Stomach (tissue), 4 donors: ENCODE data around the gene PARS2.

ENCODE experiments used
- CTCF ChIP-seq, 7 experiments: fragments of 450-650 bp in 4 of 7; fragments of 200-600 bp in 3 of 7; sonication (generic) in 3 of 7; IDR thresholded peaks; one replicate each; pipeline ENCODE4 v1.5.1; 2016 to 2019; ENCODE audit warnings: antibody characterized with exemption in 7 of 7, control low read depth in 2 of 7, mild to moderate bottlenecking in 1 of 7
- POLR2AphosphoS5 ChIP-seq, 3 donors: sonication (generic); formaldehyde crosslinking; IDR thresholded peaks; one replicate each; pipeline ENCODE4 v1.6.1; 2016; ENCODE audit warnings: antibody characterized with exemption in 3 of 3

- TF ChIP-seq CTCF (IDR thresholded peaks at IDR 0.05) (no peak), POLR2AphosphoS5 (IDR thresholded peaks at IDR 0.05) (no peak)
Measured at GRCh38 chr1:54812801-54813484, 48.6 kb upstream of the PARS2 start.
